ENCODE data around the gene PPME1.

DNA sequence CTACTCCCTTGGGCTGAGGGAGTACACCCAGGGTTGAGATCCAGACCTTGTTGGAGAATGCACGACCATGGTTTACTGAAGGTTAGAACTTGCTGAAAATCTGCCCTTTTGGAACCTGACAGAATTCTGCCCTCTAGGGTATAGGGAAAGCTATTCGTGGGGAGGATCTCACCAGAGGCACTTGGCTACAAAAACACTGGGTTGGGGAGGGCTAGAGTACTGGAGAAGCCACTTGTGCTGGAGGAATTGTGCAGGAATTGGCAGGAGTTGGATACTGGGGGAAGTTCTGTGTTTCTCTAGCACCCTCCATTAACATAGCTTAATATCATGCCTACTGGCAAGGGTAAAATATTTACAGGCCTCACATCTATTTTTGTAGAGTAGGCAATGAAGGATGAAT, 55.8 kb downstream of the PPME1 start:
- TF ChIP-seq, protein P1, sequence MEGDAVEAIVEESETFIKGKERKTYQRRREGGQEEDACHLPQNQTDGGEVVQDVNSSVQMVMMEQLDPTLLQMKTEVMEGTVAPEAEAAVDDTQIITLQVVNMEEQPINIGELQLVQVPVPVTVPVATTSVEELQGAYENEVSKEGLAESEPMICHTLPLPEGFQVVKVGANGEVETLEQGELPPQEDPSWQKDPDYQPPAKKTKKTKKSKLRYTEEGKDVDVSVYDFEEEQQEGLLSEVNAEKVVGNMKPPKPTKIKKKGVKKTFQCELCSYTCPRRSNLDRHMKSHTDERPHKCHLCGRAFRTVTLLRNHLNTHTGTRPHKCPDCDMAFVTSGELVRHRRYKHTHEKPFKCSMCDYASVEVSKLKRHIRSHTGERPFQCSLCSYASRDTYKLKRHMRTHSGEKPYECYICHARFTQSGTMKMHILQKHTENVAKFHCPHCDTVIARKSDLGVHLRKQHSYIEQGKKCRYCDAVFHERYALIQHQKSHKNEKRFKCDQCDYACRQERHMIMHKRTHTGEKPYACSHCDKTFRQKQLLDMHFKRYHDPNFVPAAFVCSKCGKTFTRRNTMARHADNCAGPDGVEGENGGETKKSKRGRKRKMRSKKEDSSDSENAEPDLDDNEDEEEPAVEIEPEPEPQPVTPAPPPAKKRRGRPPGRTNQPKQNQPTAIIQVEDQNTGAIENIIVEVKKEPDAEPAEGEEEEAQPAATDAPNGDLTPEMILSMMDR (conservative IDR thresholded peaks at IDR 0.05; ENCODE audit: low read length), result no peak
- no peak for TF ChIP-seq EZH2phosphoT487 (IDR thresholded peaks at IDR 0.05; ENCODE audit: borderline replicate concordance, low read depth, low read length)
